SK-N-MC (cell line): ENCODE data around the gene TOP3A.

ENCODE experiments used
- DNase-seq: peaks from one replicate; pipeline ENCODE4 v3.0.0-alpha.2; 2011; ENCODE audit warnings: low read depth, low spot score
- H3K27ac ChIP-seq: fragments of 200-600 bp; sonication (generic); 2 replicates; pipeline ENCODE4 v1.5.1; 2016; ENCODE audit warnings: mixed run types
- H3K36me3 ChIP-seq: fragments of 200-600 bp; sonication (generic); 2 replicates; pipeline ENCODE4 v1.6.1; 2017; ENCODE audit warnings: antibody characterized with exemption, low read length, mixed read lengths; ENCODE audit not compliant: insufficient read depth
- H3K4me3 ChIP-seq: fragments of 200-600 bp; sonication (generic); 2 replicates; pipeline ENCODE4 v1.5.1; 2016
- H3K9ac ChIP-seq: fragments of 200-600 bp; sonication (generic); 2 replicates; pipeline ENCODE4 v1.8.0; 2017; ENCODE audit warnings: mixed run types, mixed read lengths; ENCODE audit not compliant: insufficient read length
- H3K9me3 ChIP-seq: fragments of 200-600 bp; sonication (generic); 2 replicates; pipeline ENCODE4 v1.6.1; 2017; ENCODE audit warnings: low read depth, mild to moderate bottlenecking, antibody characterized with exemption, low read length, moderate library complexity, mixed read lengths
- EZH2 ChIP-seq: fragments of 200-600 bp; sonication (generic); IDR thresholded peaks from one replicate; pipeline ENCODE4 v1.6.1; 2017; ENCODE audit warnings: antibody characterized with exemption
- FOXP2 ChIP-seq: optimal IDR thresholded peaks from 2 replicates; pipeline ENCODE3; 2011; ENCODE audit warnings: mild to moderate bottlenecking, moderate library complexity; ENCODE audit not compliant: insufficient read depth; ENCODE audit errors: extremely low read length, control extremely low read depth
- POLR2AphosphoS5 ChIP-seq: IDR thresholded peaks from 2 replicates; pipeline ENCODE4 v1.6.1; 2012; ENCODE audit warnings: mild to moderate bottlenecking, low read depth, low read length, borderline replicate concordance

The TOP3A gene

GRCh38 chr17:18229254-18229653, 85.5 kb downstream of the TOP3A start:
- Histone ChIP-seq H3K27ac (no peak overlapping the region), H3K9me3 (no peaks in the 10 kb centered on the region), H3K4me3 (no peak overlapping the region), H3K36me3 (no peaks in the 10 kb centered on the region), H3K9ac (no peak overlapping the region)
- no peak for DNase-seq
- TF ChIP-seq POLR2AphosphoS5, result no peak
- TF ChIP-seq EZH2, result no peak
- TF ChIP-seq FOXP2, result no peak

- H3K4me3 ChIP-seq, result no peak overlapping the region
- no peak overlapping the region for H3K27ac ChIP-seq
- no peak for TF ChIP-seq FOXP2
- no peak for TF ChIP-seq EZH2
- TF ChIP-seq POLR2AphosphoS5, result no peak
- DNase-seq, result no peak
- H3K9me3 ChIP-seq, result no peaks in the 10 kb centered on the region
- no peaks in the 10 kb centered on the region for H3K36me3 ChIP-seq
- H3K9ac ChIP-seq, result no peak overlapping the region
Measured at GRCh38 chr17:18228176-18228682, 86.6 kb downstream of the TOP3A start.

- Histone ChIP-seq H3K9ac (no peak overlapping the region), H3K4me3 (no peak overlapping the region), H3K27ac (no peak overlapping the region), H3K36me3 (no peaks in the 10 kb centered on the region), H3K9me3 (no peaks in the 10 kb centered on the region)
- no peak for TF ChIP-seq POLR2AphosphoS5
- TF ChIP-seq FOXP2, result no peak
- TF ChIP-seq EZH2, result no peak
- no peak for DNase-seq
Measured at GRCh38 chr17:18227635-18228034, 87.2 kb downstream of the TOP3A start.

- no peak overlapping the region for H3K27ac ChIP-seq
- TF ChIP-seq FOXP2 (no peak), POLR2AphosphoS5 (no peak), EZH2 (no peak)
- H3K4me3 ChIP-seq, result peak overlapping the region; percentile 92
- no peaks in the 10 kb centered on the region for H3K36me3 ChIP-seq
- no peaks in the 10 kb centered on the region for H3K9me3 ChIP-seq
- peak overlapping the region; percentile 79 for H3K9ac ChIP-seq
- no peak for DNase-seq
Measured at GRCh38 chr17:18226284-18226945, 88.4 kb downstream of the TOP3A start.

GRCh38 chr17:18225642-18226283, 89.0 kb downstream of the TOP3A start:
- TF ChIP-seq EZH2, result no peak
- TF ChIP-seq FOXP2, result no peak
- no peak for TF ChIP-seq POLR2AphosphoS5
- no peak for DNase-seq
- no peaks in the 10 kb centered on the region for H3K36me3 ChIP-seq

GRCh38 chr17:18225121-18225641, 89.6 kb downstream of the TOP3A start, which contains the start of gene LLGL1:
LLGL1 (plus strand) TSS chr17:18225635; CDS start chr17:18225683, 48 bp downstream.
- TF ChIP-seq POLR2AphosphoS5 (no peak), EZH2 (no peak), FOXP2 (no peak)
- Histone ChIP-seq H3K27ac (0 out of 2 replicates have a peak within 1 kb of the TSS, but pooled peaks have one; percentile 6), H3K9me3 (no peaks in the 10 kb centered on the region)

More at GRCh38 chr17:18225642-18226283, 89.0 kb downstream of the TOP3A start:
- Histone ChIP-seq H3K9ac (peak overlapping the region; percentile 79), H3K4me3 (peak overlapping the region; percentile 92), H3K27ac (no peak overlapping the region), H3K9me3 (no peaks in the 10 kb centered on the region)

GRCh38 chr17:18224387-18225120, 90.2 kb downstream of the TOP3A start:
- Histone ChIP-seq H3K36me3 (no peaks in the 10 kb centered on the region), H3K27ac (0 out of 2 replicates have a peak overlapping the region, but pooled peaks have one; percentile 6), H3K9ac (peak overlapping the region; percentile 53), H3K9me3 (no peaks in the 10 kb centered on the region), H3K4me3 (peak overlapping the region; percentile 77)
- DNase-seq, result no peak
- no peak for TF ChIP-seq FOXP2
- TF ChIP-seq EZH2, result no peak
- TF ChIP-seq POLR2AphosphoS5, result no peak

More at GRCh38 chr17:18225121-18225641, 89.6 kb downstream of the TOP3A start, which contains the start of gene LLGL1:
- peak within 1 kb of the TSS; percentile 79 for H3K9ac ChIP-seq
- H3K4me3 ChIP-seq, result peak within 1 kb of the TSS; percentile 92
- no peaks in the 10 kb centered on the region for H3K36me3 ChIP-seq
- DNase-seq, result no peak

GRCh38 chr17:18224053-18224386, 90.8 kb downstream of the TOP3A start:
- Histone ChIP-seq H3K9me3 (no peaks in the 10 kb centered on the region), H3K36me3 (no peaks in the 10 kb centered on the region), H3K27ac (no peak overlapping the region), H3K4me3 (no peak overlapping the region), H3K9ac (no peak overlapping the region)
- no peak for DNase-seq
- TF ChIP-seq FOXP2 (no peak), POLR2AphosphoS5 (no peak), EZH2 (no peak)
